Putamen (tissue), 1 donor: ENCODE data around the gene DYNLL2.
A peak's percentile ranks its signal among the peaks of the same experiment; 100 is the strongest.
"Not testable (repeated sequence)": the region's sequence is repeated elsewhere in the genome, so short reads cannot be mapped to it uniquely, and the experiment has no call there.

Source experiments
- DNase-seq: peaks from one replicate; pipeline ENCODE4 v3.0.0-alpha.2; 2016; ENCODE audit warnings: low spot score

DYNLL2 gene

GRCh38 chr17:58101898-58102297, 18.7 kb downstream of the DYNLL2 start:
- not testable (repeated sequence) for DNase-seq

DNA sequence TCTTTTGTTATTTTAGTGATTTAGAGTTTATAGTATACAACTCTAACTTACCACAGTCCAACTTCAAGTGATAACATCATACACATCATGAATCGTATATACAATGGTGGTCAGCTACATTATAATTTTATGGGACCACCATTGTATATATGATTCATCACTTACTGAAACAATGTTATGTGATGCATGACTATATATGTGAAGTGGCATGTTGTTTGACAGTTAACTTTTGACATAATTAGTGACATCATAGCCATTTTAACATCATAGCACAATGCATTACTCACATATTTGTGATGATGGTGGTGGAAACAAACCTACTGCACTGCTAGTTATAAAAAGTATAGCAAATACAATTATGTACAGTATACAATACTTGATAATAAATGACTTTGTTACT, 21.9 kb downstream of the DYNLL2 start:
- no peak for DNase-seq

DNA sequence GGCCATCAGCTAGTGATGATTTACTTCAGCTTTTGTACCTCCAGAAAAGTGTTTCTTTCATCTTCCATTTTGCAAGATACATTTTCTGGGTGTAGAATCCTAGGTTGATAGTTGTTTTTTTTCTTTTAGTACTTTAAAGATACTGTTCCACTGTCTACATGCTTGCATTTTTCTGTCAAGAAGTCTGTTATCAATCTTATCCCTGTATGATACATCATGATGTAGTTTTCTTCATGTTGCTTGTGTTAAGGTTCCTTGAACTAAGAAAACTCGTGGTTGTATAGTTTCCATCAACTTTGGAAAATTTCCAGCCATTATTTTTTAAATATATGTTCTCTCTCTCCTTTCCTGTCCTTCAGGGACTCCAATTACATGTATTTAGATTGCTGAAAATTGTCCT, 24.1 kb downstream of the DYNLL2 start:
- DNase-seq = no peak

DNA sequence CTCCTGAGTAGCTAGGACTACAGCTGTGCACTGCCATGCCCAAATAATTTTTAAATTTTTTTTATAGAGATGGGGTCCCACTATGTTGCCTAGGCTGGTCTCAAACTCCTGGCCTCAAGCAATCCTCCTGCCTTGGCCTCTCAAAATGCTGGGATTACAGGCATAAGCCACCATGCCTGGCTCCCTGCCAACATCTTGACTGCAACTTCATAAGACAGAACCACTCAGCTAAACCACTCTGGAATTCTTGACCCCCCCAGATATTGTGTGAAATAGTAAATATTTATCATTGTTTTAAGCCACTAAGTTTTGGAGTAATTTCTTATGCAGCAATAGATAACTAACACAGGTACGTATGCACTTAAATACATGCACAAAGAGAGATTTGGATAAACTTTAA, 26.0 kb downstream of the DYNLL2 start:
- DNase-seq = no peak

- DNase-seq = no peak
Measured at GRCh38 chr17:58110012-58110411, 26.8 kb downstream of the DYNLL2 start.

- DNase-seq = no peak
Measured at GRCh38 chr17:58111676-58112075, 28.5 kb downstream of the DYNLL2 start.

DNA sequence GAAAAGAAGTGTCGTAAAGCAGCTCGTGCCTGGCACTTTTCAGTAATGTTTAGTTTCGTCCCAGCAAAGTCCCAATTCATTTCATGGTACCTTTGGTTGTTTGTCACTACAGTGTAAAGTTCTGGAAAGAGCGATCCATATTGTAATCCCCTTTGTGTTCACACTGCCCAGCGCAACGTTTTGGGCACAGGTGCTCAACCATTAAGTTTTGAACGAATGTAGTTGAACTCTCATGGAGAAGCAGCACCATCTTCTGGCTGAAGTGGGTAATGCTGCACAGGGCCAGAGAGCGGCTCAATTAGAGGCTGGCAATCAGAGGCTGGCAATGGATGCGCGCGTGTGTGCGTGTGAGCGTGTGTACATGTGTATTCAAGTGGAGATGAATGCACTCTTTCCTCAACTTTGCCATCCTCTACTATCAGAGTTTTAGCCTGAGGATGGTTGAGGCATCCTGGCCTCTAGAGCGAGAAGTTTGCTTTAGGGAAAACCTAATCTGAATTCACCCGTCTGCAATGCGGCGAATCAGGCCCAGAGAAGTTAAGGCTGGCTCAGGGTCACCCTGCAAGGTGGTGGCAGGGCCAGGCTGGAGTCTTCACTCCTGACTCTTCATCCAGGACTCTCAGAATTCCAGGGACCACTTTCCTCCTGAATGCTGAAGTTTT, 29.9 kb downstream of the DYNLL2 start:
- DNase-seq = peak; percentile 57

DNA sequence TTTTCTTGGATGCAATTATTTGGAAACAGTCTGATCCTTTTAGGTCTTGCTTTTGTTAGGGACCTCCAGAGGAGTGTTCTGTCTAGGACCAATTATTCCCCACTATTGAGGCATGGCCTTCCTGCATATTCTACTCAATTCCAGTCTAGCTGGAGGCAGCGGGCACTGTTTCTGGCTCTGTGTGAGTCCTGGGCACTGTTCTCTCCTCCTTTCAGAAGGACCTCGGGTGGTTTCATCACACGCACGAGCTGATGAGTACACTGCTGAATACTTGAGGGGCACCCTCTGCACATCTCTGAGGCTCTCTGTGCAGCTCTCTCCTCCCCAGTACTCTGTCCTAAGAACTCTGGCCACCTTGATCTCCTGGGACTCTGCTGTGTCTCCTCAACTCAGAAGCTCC, 30.7 kb downstream of the DYNLL2 start:
- no peak for DNase-seq

- no peak for DNase-seq
Measured at GRCh38 chr17:58117382-58117781, 34.2 kb downstream of the DYNLL2 start.

- peak; percentile 52 for DNase-seq
Measured at GRCh38 chr17:58119491-58119890, 36.3 kb downstream of the DYNLL2 start.

GRCh38 chr17:58120195-58120822, 37.1 kb downstream of the DYNLL2 start:
- DNase-seq = no peak

GRCh38 chr17:58121925-58122324, 38.7 kb downstream of the DYNLL2 start:
- DNase-seq = peak; percentile 16

DNA sequence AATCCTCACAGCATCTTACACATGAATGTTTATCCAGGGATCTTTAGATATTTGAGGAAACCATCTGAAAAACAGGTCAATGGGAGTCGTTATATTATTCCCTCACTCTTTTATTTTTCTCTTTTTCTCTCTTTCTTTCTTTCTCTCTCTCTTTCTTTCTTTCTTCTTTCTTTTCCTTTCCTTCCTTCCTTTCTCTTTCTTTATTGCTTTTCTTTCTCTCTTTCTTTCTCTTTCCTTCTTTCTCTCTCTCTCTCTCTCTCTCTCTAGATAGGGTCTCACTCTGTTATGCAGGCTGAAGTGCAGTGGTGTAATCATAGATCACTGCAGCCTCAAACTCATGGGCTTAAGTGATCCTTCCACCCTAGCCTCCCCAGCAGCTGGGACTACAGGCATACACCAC, 44.6 kb downstream of the DYNLL2 start:
- DNase-seq = no peak

DNA sequence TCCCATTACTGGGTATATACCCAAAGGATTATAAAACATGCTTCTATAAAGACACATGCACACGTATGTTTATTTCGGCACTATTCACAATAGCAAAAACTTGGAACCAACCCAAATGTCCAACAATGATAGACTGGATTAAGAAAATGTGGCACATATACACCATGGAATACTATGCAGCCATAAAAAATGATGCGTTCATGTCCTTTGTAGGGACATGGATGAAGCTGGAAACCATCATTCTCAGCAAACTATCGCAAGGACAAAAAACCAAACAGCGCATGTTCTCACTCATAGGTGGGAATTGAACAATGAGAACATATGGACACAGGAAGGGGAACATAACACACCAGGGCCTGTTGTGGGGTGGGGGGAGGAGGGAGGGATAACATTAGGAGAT, 49.5 kb downstream of the DYNLL2 start:
- DNase-seq = not testable (repeated sequence)

GRCh38 chr17:58136669-58137279, 53.6 kb downstream of the DYNLL2 start:
- DNase-seq = no peak

GRCh38 chr17:58141505-58141904, 58.3 kb downstream of the DYNLL2 start:
- no peak for DNase-seq

GRCh38 chr17:58143335-58143734, 60.1 kb downstream of the DYNLL2 start:
- DNase-seq = not testable (repeated sequence)

GRCh38 chr17:58144801-58145200, 61.6 kb downstream of the DYNLL2 start:
- DNase-seq = no peak
